ENCODE results near the gene RGMB. TPM values are rescaled to one million over a fixed set of nuclear protein-coding genes. Genes with fewer than 3 reads are reported as not detected.
A peak's percentile ranks its signal among the peaks of the same experiment; 100 is the strongest.

Gene RGMB
- total and polyA plus RNA-seq, 2 of the 13 experiments (the other 11 are each of a cell fraction or from before 2014, with no cell fraction given): 3.0 to 3.8 TPM

GRCh38 chr5:98795243-98795642, 21.8 kb downstream of the RGMB start:
- no peaks in the 10 kb centered on the region for H4K20me1 ChIP-seq (ENCODE audit: insufficient read depth, low read length)
- POLR2A ChIA-PET: no interaction called here
- no peak for FAIRE-seq
- intact Hi-C loops (cut with micrococcal nuclease; ENCODE audit: unreplicated experiment): no loop called here
- no peak overlapping the region for H3K4me3 ChIP-seq (replicated peaks in 1 of 3; ENCODE audit: insufficient read depth in 1 of 3, low read depth in 2 of 3, low read length in 3 of 3)
- no peaks in the 10 kb centered on the region for H3K9me3 ChIP-seq (ENCODE audit: low read length)
- no peak overlapping the region for H3K4me2 ChIP-seq (ENCODE audit: low read depth, low read length)
- no peaks in the 10 kb centered on the region for H3K79me2 ChIP-seq (ENCODE audit: insufficient read depth, low read length)
- H3K4me1 ChIP-seq (ENCODE audit: insufficient read depth, low read length): no peaks in the 10 kb centered on the region
- H3K27me3 ChIP-seq (ENCODE audit: control insufficient read depth in 1 of 2, insufficient read depth in 2 of 2, low read length in 2 of 2): no peaks in the 10 kb centered on the region
- WGBS (ENCODE audit: low lambda C conversion rate): 97% methylated on average over 5 of the region's 5 CpGs
- in situ Hi-C loops (cut with HindIII; ENCODE audit: extremely low pct_ligation_motif_present, low pct_unique_long_range_greater_than_20kb): no loop called here
- no peak overlapping the region for H3K9ac ChIP-seq (ENCODE audit: insufficient read depth, low read depth, low read length)
- no peak for DNase-seq (ENCODE audit: low spot score)
- no peak for ATAC-seq
- BruUV-seq (replicated peaks): TSS peak; percentile 34
- no peak overlapping the region for H3K27ac ChIP-seq (ENCODE audit: extremely low read length, insufficient read depth, low read length)
- H2AFZ ChIP-seq (ENCODE audit: low read length): no peak overlapping the region
- CTCF ChIA-PET (ENCODE audit: low intra/inter-chr PET ratio, low total read pairs): interaction anchor here (0.7 to 1.6 kb wide), 3 partner anchors 24 to 26 kb away, joined by 3 to 6 read pairs (median 5); no protein-coding TSS in a partner anchor
- peaks cover 5 to 6% of the 10 kb centered on the region in 2 experiments; a peak in 3 of 5 replicates for H3K36me3 ChIP-seq (replicated peaks in 1 of 2; ENCODE audit: control insufficient read depth in 1 of 2, insufficient read depth in 2 of 2, low read length in 2 of 2)
- TF ChIP-seq ZSCAN21 (CRISPR knock-in tag; IDR thresholded peaks at IDR 0.05; ENCODE audit: borderline replicate concordance) (no peak), ZNF672 (CRISPR knock-in tag; IDR thresholded peaks at IDR 0.05) (no peak), ZNF674 (CRISPR knock-in tag; IDR thresholded peaks at IDR 0.05; ENCODE audit: low read depth) (no peak), ZNF292 (CRISPR knock-in tag; IDR thresholded peaks at IDR 0.05; ENCODE audit: borderline replicate concordance, low read depth) (no peak), SMC3 (IDR thresholded peaks at IDR 0.05; ENCODE audit: low read length) (no peak), MTF1 (CRISPR knock-in tag; IDR thresholded peaks at IDR 0.05) (no peak), SMAD3 (CRISPR knock-in tag; IDR thresholded peaks at IDR 0.05) (no peak), PBX2 (CRISPR knock-in tag; IDR thresholded peaks at IDR 0.05) (no peak), PRDM15 (CRISPR knock-in tag; IDR thresholded peaks at IDR 0.05) (no peak), RBAK (CRISPR knock-in tag; IDR thresholded peaks at IDR 0.05) (no peak), PAXIP1 (CRISPR knock-in tag; conservative IDR thresholded peaks at IDR 0.05) (no peak), ZNF704 (CRISPR knock-in tag; IDR thresholded peaks at IDR 0.05; ENCODE audit: borderline replicate concordance) (no peak), ZBTB7B (CRISPR knock-in tag; IDR thresholded peaks at IDR 0.05) (no peak), EEA1 (CRISPR knock-in tag; IDR thresholded peaks at IDR 0.05; ENCODE audit: borderline replicate concordance) (no peak)

Measured in HepG2 (cell line).